AG08395 (cell line): ENCODE data around the gene TNFRSF14.

Source experiments
- DNase-seq: peaks from one replicate; pipeline ENCODE4 v3.0.0; 2012; ENCODE audit warnings: mixed read lengths, low spot score

The TNFRSF14 gene

GRCh38 chr1:2588661-2589430 lies 32.7 kb downstream of the TNFRSF14 start:
- no peak for DNase-seq

GRCh38 chr1:2589431-2590232 lies 33.5 kb downstream of the TNFRSF14 start:
- no peak for DNase-seq

DNA sequence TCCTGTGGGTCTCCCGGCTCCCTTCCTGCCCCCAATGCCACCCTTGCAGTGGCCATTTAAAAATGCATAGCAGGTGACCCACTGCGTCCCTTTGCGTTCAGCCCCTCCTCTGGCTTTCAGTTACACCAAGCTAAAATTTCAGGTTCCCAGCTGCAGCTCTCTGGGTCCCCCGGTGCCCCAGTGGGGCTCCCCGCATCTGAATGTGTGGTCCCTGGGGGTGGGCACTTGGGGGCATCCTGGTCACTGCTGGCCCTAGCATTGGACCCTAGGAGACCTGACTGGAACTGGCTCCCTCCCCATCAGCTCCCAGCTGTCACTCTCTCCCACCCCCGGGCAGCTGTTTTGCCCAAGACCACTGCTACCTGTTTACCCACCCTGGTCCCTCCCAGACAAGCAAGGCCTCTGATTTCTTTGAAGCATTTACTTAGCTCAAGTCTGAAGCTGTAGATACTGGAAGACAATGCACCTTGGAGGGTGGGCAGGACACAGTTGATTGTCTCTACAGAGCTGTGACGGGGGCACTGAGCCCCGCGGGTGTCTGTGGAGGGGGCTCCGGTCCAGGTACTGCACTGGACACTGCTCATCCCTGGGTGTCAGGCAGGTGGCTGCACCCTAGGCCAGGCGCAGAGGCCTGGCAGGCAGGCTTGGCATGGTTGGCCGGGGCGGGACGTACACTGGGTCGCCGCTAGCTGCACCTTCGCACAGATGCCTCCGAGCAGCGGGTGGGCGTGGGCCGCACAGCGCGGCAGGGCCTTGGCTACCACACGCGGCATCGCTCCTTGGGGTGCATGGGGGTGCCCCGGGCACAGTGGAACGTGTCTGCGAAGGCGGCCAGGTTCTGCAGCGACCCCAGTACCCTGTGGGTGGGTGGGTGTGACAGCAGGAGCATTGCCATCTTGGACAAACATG lies 34.3 kb downstream of the TNFRSF14 start:
- no peak for DNase-seq

- no peak for DNase-seq
These were observed 35.0 kb downstream of the TNFRSF14 start for GRCh38 chr1:2591233-2591580.

GRCh38 chr1:2591581-2592261 lies 35.5 kb downstream of the TNFRSF14 start:
- DNase-seq = no peak

DNA sequence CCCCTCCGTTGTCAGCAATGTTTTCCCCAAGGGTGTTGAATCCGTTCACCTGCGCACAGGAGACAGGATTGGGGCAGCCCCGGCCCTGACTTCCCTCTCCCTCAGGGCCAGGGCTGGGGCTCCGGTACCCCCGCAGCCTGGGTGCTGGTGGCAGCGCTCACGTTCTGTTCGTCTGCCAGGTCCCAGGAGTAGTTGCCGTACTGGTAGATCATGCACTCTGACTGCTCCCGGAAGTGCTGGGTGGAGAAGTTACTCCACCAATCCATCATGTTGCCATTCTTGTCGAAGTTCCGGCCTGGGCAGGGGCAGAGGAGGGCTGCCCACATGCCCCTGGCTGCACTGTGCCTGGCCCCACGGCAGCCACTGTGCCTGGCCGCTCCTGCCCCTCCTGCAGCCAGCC lies 36.5 kb downstream of the TNFRSF14 start:
- DNase-seq = no peak

GRCh38 chr1:2593251-2593878 lies 37.2 kb downstream of the TNFRSF14 start:
- no peak for DNase-seq

- DNase-seq = no peak
These were observed 38.0 kb downstream of the TNFRSF14 start for GRCh38 chr1:2594001-2594640.

GRCh38 chr1:2594641-2595131 lies 38.5 kb downstream of the TNFRSF14 start:
- no peak for DNase-seq

GRCh38 chr1:2595261-2595811 lies 39.2 kb downstream of the TNFRSF14 start:
- no peak for DNase-seq

DNA sequence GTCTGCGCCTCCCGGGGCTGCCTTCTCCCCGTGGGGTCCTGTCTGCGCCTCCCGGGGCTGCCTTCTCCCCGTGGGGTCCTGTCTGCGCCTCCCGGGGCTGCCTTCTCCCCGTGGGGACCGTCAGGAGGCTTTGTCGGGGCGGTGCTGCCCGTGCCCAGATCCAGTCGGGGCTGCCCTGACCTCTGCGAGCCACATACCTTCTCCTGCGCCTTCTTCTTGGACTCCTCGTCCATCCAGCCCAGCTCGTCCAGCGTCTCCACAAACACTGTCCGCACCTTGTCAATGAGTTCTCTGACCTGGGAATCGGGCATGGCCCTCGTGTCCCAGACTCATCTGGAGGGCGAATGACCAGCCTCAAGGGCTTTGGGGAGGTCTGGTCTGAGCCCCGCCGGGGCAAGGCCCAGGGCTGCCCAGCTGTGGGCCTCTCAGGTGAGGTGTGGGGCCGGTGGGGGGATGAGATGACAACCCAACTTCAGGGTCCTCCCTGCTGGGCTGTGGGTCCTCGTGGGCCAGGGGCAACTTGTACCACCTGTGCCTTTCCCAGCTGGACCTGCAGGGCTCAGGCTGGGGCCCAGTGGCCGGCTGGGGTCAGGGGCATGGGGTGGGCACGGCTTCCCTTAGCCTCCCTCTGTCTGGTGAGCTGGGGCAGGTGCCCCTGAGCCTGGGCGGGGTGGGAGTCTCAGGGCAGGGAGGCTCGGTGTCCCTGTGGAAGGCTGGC lies 39.8 kb downstream of the TNFRSF14 start:
- DNase-seq = no peak

DNA sequence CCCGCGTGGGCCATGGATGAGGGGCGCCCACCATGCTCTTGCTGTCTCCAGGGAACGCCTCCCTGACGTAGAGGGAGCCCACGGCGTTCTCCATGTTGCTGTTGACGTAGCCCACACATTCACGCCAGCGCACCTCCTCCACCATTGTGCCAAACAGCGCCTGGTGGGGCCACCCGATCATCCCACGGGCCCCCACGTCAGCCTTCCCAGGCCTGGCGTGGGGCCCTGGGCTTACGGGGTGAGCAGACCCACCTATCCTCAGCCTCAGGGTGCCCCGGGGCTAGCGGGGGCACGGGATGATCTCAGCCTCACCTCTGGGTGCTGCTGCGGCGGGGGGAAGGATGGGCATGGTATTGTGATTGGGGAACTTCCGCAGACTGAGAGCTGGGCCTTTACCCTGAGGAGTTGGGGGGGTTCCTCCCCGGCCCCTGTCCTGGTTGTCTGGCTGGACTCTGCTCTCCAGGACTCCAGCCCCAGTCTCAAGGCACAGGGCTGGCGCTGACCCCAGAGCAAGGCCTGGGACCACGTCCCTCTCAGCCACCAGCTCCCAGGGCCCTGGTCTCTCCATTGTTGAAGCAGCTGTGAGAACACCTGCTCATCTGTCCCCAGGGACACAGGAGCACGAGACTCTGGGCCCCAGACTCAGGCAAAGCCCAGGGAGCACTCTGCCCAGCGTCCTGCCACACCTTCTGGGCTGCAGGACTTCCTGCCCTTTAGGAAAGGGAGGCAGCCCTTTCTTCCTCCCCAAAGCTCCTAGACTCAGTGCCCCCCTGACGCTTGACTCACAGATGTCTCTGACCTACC lies 40.6 kb downstream of the TNFRSF14 start:
- no peak for DNase-seq

DNA sequence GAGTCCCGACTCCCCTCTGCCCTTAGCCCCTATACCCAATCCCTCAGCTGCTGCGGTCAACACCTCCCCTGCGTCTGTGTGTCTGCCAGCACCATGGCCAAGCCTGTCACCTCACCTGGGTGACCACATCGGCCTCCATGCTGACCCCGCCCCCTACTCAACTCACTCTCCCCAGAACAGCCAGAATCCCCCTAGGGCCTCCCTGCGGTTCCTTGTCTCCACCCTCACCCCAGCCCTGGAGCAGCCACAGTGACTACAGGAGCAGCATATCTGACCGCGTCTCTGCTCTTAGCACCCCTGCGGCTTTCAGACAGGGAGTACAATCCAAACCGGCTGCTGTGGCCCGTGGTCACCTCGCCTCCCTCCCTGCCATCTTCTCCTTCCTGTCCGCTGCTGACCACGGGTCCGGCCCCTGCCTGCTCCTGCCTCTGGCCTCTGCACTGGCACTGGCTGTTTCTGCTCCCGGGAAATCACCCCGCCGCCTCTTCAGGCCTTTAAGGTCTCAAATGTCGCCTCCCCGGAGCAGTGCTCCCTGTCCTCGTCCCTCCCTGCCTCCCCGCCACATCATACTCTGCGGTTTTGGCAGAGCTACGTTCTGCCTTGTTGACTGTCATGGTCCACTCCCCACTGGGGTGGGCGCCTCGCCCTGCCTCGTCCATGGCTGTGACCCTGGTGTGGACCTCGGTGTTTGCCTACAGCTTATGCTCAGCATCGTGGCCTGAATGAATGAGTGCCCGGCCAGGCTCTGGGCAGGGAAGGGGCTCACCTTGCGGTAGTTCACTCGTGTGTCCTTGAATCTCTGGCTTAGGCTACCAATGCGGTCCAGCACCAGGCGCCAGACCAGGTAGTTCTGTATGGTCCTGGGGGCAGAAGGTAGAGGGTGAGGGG lies 41.5 kb downstream of the TNFRSF14 start:
- no peak for DNase-seq

GRCh38 chr1:2598329-2598931 lies 42.3 kb downstream of the TNFRSF14 start:
- DNase-seq = no peak

- no peak for DNase-seq
These were observed 45.6 kb downstream of the TNFRSF14 start for GRCh38 chr1:2601721-2602303.

- DNase-seq = no peak
These were observed 46.2 kb downstream of the TNFRSF14 start for GRCh38 chr1:2602311-2602835.
